ELR (cell line): ENCODE results near the gene SH3GL3.

ENCODE experiments used
- DNase-seq: peaks from one replicate; pipeline ENCODE4 v3.0.0-alpha.2; 2015; ENCODE audit warnings: low read depth

The SH3GL3 gene

GRCh38 chr15:83462026-83462425 lies 14.9 kb downstream of the SH3GL3 start:
- DNase-seq = no peak

GRCh38 chr15:83462953-83463433 lies 15.9 kb downstream of the SH3GL3 start:
- no peak for DNase-seq

- no peak for DNase-seq
Measured at GRCh38 chr15:83470887-83471286, 23.7 kb downstream of the SH3GL3 start.

GRCh38 chr15:83471307-83471866 lies 24.2 kb downstream of the SH3GL3 start:
- no peak for DNase-seq

GRCh38 chr15:83472151-83472550 lies 25.0 kb downstream of the SH3GL3 start:
- no peak for DNase-seq

- no peak for DNase-seq
Measured at GRCh38 chr15:83472797-83473196, 25.7 kb downstream of the SH3GL3 start.

- no peak for DNase-seq
Measured at GRCh38 chr15:83474578-83474977, 27.4 kb downstream of the SH3GL3 start.

- DNase-seq = peak; percentile 42
Measured at GRCh38 chr15:83475551-83475950, 28.4 kb downstream of the SH3GL3 start.

GRCh38 chr15:83476066-83476465 lies 28.9 kb downstream of the SH3GL3 start:
- DNase-seq = no peak

- DNase-seq = no peak
Measured at GRCh38 chr15:83476708-83477107, 29.6 kb downstream of the SH3GL3 start.

- no peak for DNase-seq
Measured at GRCh38 chr15:83477172-83477807, 30.1 kb downstream of the SH3GL3 start.

- no peak for DNase-seq
Measured at GRCh38 chr15:83477808-83478537, 30.8 kb downstream of the SH3GL3 start.

- DNase-seq = no peak
Measured at GRCh38 chr15:83483612-83484011, 36.5 kb downstream of the SH3GL3 start.

GRCh38 chr15:83484636-83485035 lies 37.5 kb downstream of the SH3GL3 start:
- no peak for DNase-seq

GRCh38 chr15:83486363-83486762 lies 39.2 kb downstream of the SH3GL3 start:
- DNase-seq = no peak

- DNase-seq = no peak
Measured at GRCh38 chr15:83487519-83487918, 40.4 kb downstream of the SH3GL3 start.

GRCh38 chr15:83489690-83490089 lies 42.5 kb downstream of the SH3GL3 start:
- no peak for DNase-seq

GRCh38 chr15:83491486-83491885 lies 44.3 kb downstream of the SH3GL3 start:
- DNase-seq = no peak

GRCh38 chr15:83496766-83497165 lies 49.6 kb downstream of the SH3GL3 start:
- DNase-seq = no peak

- DNase-seq = no peak
Measured at GRCh38 chr15:83498374-83498773, 51.2 kb downstream of the SH3GL3 start.

GRCh38 chr15:83498801-83499200 lies 51.7 kb downstream of the SH3GL3 start:
- no peak for DNase-seq

- no peak for DNase-seq
Measured at GRCh38 chr15:83499476-83499875, 52.3 kb downstream of the SH3GL3 start.

GRCh38 chr15:83503595-83504364 lies 56.6 kb downstream of the SH3GL3 start:
- DNase-seq = no peak
